ENCODE results near the gene CACNA1C.

GRCh38 chr12:2307550-2307949 lies 254.8 kb downstream of the CACNA1C start:
- TF ChIP-seq, protein P1, sequence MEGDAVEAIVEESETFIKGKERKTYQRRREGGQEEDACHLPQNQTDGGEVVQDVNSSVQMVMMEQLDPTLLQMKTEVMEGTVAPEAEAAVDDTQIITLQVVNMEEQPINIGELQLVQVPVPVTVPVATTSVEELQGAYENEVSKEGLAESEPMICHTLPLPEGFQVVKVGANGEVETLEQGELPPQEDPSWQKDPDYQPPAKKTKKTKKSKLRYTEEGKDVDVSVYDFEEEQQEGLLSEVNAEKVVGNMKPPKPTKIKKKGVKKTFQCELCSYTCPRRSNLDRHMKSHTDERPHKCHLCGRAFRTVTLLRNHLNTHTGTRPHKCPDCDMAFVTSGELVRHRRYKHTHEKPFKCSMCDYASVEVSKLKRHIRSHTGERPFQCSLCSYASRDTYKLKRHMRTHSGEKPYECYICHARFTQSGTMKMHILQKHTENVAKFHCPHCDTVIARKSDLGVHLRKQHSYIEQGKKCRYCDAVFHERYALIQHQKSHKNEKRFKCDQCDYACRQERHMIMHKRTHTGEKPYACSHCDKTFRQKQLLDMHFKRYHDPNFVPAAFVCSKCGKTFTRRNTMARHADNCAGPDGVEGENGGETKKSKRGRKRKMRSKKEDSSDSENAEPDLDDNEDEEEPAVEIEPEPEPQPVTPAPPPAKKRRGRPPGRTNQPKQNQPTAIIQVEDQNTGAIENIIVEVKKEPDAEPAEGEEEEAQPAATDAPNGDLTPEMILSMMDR (IDR thresholded peaks at IDR 0.05), result no peak
- TF ChIP-seq POLR2A (IDR thresholded peaks at IDR 0.05), result no peak
